CD4-positive, alpha-beta T cell treated with Interleukin-12 subunit alpha and Interleukin-12 subunit beta, for 1 hour (primary cell): Measurements from ENCODE around the gene CCDC61.

ENCODE experiments used
- DNase-seq: peaks from one replicate; pipeline ENCODE4 v3.0.0-alpha.2; 2020

Gene CCDC61

DNA sequence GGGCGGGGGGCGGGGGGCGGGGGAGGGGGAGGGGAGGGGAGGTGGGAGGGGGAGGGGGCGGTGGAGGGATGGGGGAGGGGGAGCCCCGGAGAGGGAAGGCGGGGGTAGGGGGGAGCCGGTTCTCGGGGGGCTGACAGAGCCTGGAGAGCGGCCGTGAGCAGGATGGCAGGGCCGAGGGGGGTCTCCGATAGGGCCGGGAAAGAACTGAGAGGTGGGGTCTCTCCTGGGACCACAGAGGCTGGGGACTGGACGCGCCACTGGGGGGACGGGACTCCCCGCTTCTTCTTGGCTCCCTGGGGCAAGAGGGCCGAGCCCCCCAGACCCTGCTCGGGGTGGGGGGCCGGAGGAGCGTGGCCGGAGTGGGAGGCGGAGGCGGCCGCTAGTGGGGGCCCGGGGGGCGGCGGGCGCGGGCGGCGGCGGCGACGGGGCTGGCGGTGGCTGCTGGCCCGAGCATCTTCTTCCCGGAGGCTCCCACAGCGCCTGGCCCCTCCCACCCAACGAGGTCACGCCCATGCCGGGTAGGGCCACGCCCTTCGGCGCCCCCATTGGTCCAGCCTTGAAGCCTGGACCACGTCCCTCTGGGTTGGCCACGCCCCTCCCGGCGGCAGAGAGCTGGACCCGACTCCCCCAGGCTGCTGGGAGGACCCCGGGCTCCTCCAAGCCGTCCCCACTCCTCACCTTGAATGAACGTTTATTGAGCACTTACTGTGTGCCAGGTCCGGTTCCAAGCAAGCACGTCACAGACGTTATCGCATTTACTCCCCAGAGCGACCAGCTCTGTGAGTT is 21.5 kb upstream of the CCDC61 start, which contains the start of gene NOVA2:
Gene NOVA2, minus strand, starts transcription at position 313 of the 786 bp plus-strand sequence. CDS start 514 bp downstream, outside the sequence.
- peak; percentile 27 for DNase-seq

DNA sequence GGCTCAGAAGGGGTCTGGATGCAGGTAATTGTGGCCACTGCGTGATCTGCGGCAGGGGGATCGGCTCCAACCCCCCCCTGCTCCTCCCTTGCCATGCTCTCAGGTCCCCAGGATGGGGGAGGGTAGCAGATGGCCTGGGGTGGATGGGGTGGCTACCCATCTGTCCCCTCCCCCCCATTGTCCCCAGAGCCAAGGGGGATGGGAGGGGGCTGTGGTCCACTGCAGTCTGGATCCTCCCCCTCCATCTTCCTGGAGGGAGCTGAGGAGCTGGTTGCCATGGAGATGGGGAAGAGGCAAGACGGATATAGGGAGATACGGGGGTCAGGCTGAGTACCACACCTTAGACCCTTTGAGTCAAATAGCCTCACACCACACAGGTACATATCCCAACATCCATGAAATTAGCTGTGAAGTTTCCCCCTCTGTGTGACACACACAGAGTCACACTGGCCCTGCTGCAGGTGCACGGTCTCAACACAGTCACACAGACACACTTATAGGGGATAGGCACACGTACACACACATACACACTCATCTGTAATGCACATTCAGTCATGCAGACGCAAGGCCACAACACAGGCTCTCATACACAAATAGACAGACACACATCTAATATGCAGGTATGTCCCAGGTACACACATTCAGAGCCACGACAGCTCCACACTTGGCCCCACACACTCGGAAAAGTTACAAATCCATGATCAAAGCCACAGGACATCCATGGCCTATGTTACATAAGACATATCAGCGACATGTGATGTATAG is 19.8 kb upstream of the CCDC61 start:
- no peak for DNase-seq

- DNase-seq: no peak
These were observed 19.1 kb upstream of the CCDC61 start for GRCh38 chr19:45976178-45976577.

- no peak for DNase-seq
These were observed 17.1 kb upstream of the CCDC61 start for GRCh38 chr19:45978156-45978555.

DNA sequence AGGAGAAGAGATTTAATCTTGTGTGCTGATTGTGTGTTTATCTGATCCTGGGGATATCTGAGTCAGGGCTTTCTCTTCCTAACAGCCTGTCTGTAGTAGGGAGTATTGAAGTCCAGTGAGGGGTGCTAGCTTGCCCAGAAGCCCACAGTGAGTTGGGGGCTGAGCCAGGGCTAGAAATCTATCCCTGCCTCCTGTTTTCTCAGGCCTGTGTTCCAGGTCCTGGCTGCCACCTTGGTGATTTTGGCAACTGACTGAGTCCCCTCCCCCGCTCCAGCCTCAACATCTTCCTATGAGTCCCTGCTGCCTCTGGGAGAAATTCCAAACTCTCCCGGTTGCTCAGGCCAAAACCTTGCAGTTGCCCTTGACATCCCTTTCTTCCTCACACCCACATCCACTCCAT is 13.9 kb upstream of the CCDC61 start:
- DNase-seq: no peak

- no peak for DNase-seq
These were observed 9.9 kb upstream of the CCDC61 start for GRCh38 chr19:45985321-45985720.

DNA sequence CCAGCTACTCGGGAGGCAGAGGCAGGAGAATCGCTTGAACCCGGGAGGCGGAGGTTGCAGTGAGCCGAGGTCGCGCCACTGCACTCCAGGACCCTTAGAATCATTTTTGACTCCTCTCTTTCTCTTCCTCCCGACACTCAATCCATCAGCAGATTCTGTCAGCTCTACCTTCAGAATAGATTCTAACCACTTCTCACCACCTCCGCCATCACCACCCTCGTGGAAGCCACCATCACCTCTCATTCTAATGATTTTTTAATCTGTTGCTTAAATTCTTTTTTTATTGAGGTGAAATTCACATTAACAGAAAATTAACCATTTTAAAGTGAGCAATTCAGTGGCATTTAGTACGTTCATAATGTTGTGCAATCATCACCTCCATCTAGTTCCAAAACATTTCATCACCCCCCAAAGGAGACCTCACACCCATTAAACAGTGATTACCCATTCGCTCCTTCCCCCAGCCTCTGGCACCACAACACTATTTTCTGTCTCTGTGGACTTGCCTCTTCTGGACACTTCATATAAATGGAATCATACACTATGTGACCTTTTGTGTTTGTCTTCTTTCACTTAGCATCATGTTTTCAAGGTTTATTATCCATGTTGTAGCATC is 5.0 kb upstream of the CCDC61 start:
- no peak for DNase-seq

GRCh38 chr19:45994456-45994997 is 740 bp upstream of the CCDC61 start:
- no peak for DNase-seq

GRCh38 chr19:45995715-45996385 is 583 bp downstream of the CCDC61 start:
- DNase-seq: no peak

DNA sequence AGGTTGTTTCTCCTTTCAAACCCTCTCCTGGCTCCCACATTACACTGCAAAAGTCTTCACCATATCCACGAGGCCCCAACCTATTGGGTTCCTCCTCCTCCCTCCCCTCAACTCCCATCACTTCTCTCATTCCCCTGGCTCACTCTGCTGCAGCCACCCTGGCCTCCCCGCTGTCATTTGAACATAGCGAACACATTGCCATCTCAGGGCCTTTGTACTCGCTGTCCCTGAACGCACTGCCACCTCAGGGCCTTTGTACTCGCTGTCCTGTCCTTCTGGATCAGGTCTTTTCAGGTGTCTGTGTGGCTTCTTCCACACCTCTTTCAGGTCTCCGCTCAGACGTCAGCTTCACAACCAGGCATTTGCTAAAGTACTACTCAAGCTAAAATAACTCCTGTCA is 1.7 kb downstream of the CCDC61 start:
- no peak for DNase-seq

DNA sequence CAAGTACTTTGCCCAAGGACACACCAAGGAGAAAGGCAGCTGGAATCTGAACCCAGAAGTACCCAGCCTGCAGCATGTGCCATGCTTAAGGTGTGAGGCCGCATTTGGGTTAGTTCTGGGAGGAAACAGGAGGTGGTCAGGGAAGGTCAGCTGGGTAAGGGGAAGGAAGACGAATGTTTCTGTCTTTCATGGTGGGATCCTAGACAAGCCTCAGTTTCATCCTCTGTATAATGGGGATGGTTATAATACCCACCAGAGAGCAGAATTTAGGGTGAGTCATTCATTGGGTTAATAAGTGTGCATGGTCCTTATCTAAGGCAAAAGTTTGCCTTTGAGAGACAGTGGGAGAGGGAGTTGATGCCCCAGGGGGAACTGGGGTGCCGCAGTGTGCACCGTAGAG is 3.6 kb downstream of the CCDC61 start:
- no peak for DNase-seq

DNA sequence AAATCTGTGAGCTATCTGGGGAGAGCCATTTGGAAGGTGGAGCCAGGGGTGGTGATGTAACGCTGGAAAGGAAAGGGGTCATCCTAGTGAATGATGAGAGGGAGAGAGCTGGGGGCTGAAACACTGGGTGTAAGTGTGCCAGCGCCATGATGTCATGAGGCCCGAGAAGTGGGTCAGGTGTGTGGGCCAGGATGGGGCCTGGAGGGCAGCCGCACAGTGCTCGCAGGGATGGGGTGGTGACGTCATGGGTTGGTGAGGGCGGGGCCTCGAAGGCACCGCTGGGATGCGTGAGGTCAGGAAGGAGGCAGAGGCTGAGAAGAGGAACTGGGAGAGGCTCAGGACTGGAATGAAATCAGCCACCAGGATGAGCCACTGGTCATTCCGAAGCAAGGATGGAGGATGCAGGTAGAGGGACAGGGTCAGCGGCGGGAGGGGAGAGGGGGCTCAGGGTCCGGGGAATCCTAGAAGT is 4.4 kb downstream of the CCDC61 start:
- peak; percentile 10 for DNase-seq

DNA sequence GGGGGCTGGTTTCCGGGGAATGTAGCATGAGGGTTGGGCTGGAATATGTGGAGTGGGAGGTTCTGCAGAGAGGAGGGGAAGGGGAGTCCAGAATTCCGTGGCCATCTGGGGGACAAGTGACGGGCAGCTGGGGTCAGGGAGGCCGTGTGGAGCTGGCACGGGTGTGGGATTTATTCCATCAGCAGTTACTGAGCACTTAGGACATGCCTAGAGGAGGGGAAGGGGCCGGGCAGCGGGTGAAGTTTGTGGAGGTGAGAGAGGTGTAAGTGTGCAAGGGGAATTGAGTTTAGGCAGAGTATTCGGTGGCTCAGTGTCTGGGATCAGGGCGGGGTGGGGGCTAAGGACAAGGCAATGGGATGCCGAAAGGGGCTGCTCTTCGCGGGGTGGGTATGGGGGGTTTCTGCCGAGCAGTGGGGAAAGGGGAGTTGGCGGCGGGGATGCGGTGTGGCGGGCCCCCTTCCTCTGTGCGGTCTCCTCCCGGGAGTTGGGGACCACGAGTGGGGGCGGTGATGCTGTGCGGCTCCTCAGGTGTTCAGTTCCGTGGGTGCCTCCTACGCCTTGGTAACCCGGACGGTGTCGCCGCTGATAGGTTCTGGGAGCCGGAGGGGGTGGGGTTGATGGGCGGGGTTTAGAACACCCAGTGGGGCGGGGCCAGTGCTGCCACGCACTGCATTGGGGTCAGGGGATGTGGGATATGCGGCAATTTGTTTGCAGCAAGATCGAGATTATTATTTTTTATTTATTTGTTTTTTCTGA is 5.4 kb downstream of the CCDC61 start:
- peak; percentile 84 for DNase-seq

GRCh38 chr19:46002678-46003275 is 7.5 kb downstream of the CCDC61 start:
- no peak for DNase-seq

DNA sequence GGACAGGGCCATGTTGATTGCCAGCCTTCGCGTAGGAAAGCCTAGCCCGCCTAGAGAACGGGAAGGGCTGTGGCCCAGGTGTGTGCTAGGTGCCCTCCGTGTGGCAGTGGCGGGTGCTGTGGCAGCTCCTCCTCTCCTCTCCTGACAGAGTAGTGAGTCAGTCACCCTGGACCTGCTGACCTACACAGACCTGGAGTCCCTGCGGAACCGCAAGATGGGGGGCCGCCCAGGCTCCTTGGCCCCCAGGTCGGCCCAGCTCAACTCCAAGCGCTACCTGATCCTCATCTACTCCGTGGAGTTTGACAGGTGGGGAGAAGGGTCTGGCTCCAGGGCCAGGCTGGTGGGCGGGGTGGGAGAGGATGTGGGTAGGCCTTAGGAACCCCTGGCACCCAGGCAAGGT is 11.1 kb downstream of the CCDC61 start:
- DNase-seq: no peak

- DNase-seq: peak; percentile 70
These were observed 14.6 kb downstream of the CCDC61 start for GRCh38 chr19:46009530-46010510.

DNA sequence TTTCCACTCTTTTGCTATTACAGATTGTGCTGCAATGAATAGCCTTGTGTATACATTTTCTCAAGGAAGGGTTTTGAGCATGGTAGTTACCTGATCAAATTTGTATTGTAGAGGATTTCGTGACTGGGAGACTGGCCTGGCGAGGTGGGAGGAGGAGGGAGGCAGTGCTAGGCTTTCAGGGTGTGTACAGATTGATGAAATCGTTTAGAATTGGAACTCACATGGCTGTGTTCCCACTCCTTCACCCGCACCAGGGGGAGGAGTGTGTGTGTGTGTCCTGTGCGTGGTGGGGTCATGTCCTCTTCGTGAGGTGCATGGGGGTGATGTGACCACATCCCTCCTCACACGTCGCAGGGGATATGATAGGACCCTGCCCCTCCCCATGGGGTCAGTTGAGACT is 19.3 kb downstream of the CCDC61 start:
- DNase-seq: no peak

GRCh38 chr19:46014941-46015686 is 19.8 kb downstream of the CCDC61 start:
- DNase-seq: peak; percentile 72

GRCh38 chr19:46015687-46016425 is 20.6 kb downstream of the CCDC61 start:
- peak; percentile 48 for DNase-seq
